Measurements from ENCODE around the gene PCDH15.

- no peak for TF ChIP-seq GATA2 (IDR thresholded peaks at IDR 0.05; ENCODE audit: low read depth, low read length)
- no peak for TF ChIP-seq GATA3 (IDR thresholded peaks at IDR 0.05; ENCODE audit: low read depth, low read length)
Measured at GRCh38 chr10:54710918-54711317, 90.1 kb downstream of the PCDH15 start.
